Measurements from ENCODE around the gene LCLAT1.
A peak's percentile ranks its signal among the peaks of the same experiment; 100 is the strongest.

Gene LCLAT1

GRCh38 chr2:30464544-30465170 is 17.6 kb downstream of the LCLAT1 start (continued):
- TF ChIP-seq PRDM4 (tag by site-specific recombination; IDR thresholded peaks at IDR 0.05), result peak; percentile 54; the same call in 1 of the 2 replicates
- peak; percentile 61 for TF ChIP-seq PRDM6 (tag by site-specific recombination; IDR thresholded peaks at IDR 0.05)
- no peak for TF ChIP-seq ZNF776 (tag by site-specific recombination; IDR thresholded peaks at IDR 0.05; ENCODE audit: borderline replicate concordance)

DNA sequence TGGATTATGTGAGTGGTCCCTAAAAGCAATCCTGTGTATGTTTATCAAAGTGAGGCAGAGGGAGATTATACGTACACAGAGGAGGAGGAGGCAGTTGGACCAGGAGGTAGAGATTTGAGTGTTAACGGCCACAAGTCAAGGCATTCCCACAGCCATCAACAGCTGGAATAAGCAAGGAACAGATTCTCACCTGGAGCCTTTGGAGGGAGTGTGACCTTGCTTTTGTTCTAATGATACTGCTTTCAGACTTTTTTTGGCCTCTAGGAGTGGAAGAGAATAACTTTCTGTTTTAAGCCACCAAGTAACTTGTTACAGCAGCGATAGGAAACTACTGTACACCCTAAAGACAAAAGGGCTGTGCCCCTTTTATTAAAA is 18.1 kb downstream of the LCLAT1 start:
- no peak overlapping the region for H3K4me3 ChIP-seq (ENCODE audit: low read depth, low read length)
- no peaks in the 10 kb centered on the region; a peak in 1 of 3 replicates for H3K36me3 ChIP-seq (ENCODE audit: control insufficient read depth in 2 of 2, insufficient read depth in 1 of 2, low read length in 2 of 2)
- ChIA-PET CTCF (interaction anchor here (1.4 kb wide), 1 partner anchor 247 kb away, joined by 3 read pairs; no protein-coding TSS in a partner anchor), POLR2A (no interaction called here)
- H3K9me3 ChIP-seq (ENCODE audit: control insufficient read depth, insufficient read depth, low read depth, low read length), result no peaks in the 10 kb centered on the region
- TF ChIP-seq AEBP2 (tag by site-specific recombination; IDR thresholded peaks at IDR 0.05; ENCODE audit: borderline replicate concordance) (no peak), ZNF416 (tag by site-specific recombination; IDR thresholded peaks at IDR 0.05) (no peak), PRDM4 (tag by site-specific recombination; IDR thresholded peaks at IDR 0.05) (no peak), KLF1 (tag by site-specific recombination; IDR thresholded peaks at IDR 0.05) (no peak), ZNF248 (tag by site-specific recombination; IDR thresholded peaks at IDR 0.05) (no peak), MEIS1 (CRISPR knock-in tag; IDR thresholded peaks at IDR 0.05; ENCODE audit: borderline replicate concordance) (no peak), SP7 (tag by site-specific recombination; IDR thresholded peaks at IDR 0.05) (no peak), ZIC2 (tag by site-specific recombination; IDR thresholded peaks at IDR 0.05) (no peak), KLF8 (tag by site-specific recombination; IDR thresholded peaks at IDR 0.05) (no peak), ZNF223 (tag by site-specific recombination; IDR thresholded peaks at IDR 0.05) (no peak), ZNF354C (tag by site-specific recombination; IDR thresholded peaks at IDR 0.05; ENCODE audit: borderline replicate concordance, low read depth) (no peak), ZSCAN4 (tag by site-specific recombination; IDR thresholded peaks at IDR 0.05) (no peak), ZNF112 (tag by site-specific recombination; IDR thresholded peaks at IDR 0.05) (no peak), REST (tag by site-specific recombination; IDR thresholded peaks at IDR 0.05) (no peak), ZNF280C (tag by site-specific recombination; IDR thresholded peaks at IDR 0.05) (no peak)
- no peak overlapping the region for H3K27ac ChIP-seq (ENCODE audit: extremely low read depth, low read depth, low read length)
- peaks cover 10% of the 10 kb centered on the region; the same call in 1 of the 2 replicates for H3K4me1 ChIP-seq (ENCODE audit: control insufficient read depth, insufficient read depth, low read length)

All from HEK293 (cell line).